HG03521 (cell line): ENCODE results near the gene KDM4E.
"Not testable (repeated sequence)": the region's sequence is repeated elsewhere in the genome, so short reads cannot be mapped to it uniquely, and the experiment has no call there.

Source experiments
- ATAC-seq: cut with Tn5 transposase; IDR thresholded peaks from one replicate; pipeline ENCODE4 v1.9.1; 2021; ENCODE audit warnings: mild to moderate bottlenecking, moderate library complexity; ENCODE audit not compliant: unreplicated experiment

The KDM4E gene

DNA sequence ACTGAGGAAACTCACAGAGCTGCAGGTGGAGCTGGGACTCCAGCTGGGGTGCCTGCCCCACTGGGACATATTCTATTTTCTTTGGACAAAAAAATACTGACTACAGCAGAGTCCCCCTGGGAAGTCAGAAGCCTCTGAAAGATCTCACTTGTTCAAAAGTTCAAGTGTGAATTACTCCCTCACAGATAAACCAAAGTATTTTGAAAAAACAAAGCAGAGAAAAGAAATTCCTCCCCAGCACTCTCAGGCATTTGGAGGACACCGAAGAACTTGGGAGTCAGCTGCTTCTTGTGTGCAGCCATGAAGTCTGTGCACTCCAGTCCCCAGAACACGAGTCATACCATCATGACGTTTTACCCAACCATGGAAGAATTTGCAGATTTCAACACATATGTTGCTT lies 24.1 kb downstream of the KDM4E start, which contains the start of gene KDM4F:
TSS of gene KDM4F (plus strand) at position 301 of the 400 bp plus-strand sequence.
- ATAC-seq: not testable (repeated sequence)

DNA sequence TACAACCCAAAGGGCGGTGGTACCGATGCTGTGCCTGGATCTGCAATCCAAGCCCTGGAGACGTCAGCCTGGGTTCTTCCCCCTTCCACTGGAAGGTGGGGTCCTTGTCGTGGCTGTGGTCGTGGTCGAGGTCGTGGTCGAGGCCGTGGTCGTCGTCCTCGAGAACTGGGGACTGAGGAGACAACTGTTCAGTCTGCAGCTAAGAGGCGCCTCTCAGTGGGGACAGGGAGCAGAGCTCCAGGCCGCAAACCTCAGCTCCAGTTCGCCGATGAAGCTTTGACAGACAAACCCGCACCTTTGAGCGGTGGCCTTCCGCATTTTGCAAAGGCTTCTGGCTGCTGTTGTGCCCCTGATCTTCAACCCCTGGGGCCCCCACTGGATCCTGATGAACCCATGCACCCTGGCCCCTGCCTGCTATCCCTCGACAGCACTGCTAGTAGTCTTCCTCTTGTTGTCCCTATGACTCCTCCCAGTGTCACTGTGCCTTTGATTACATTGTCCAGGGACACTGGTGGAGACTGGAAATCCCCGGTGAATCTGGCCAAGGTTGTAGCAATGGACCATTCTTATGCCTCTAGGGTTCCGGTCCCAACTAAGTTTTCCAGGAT lies 25.6 kb downstream of the KDM4E start:
- no peak for ATAC-seq

GRCh38 chr11:95054356-95054755 lies 29.3 kb downstream of the KDM4E start:
- no peak for ATAC-seq

DNA sequence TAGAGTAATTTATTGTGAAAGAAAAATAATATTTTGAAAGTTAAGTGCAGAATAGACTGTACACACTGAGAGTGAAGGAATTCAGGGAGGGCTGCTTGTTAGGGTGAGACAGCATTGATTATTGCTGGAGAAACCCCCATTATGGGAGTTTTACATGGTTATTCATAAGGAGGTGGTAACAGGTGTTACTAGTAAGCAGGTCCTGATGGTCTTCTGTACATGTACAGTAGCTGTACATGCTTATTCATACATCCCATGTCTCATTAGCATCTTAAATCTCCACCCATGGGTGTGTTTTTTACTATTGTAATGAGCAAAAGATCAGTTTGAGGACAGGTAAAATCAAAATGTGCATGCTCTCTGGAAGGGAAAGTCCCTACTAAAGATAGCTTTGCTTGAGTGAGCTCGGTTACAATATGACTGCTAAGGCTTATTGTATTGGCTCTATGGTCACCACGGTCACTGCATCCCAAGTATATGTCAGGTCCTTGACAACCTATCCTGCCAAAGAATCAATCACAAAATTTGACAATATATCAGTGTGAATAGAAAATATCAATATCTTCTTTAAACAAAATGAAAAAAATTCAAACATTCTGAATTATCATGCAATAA lies 30.3 kb downstream of the KDM4E start:
- ATAC-seq: peak; percentile 86

- no peak for ATAC-seq
Observed at GRCh38 chr11:95057959-95058358, 32.9 kb downstream of the KDM4E start.

DNA sequence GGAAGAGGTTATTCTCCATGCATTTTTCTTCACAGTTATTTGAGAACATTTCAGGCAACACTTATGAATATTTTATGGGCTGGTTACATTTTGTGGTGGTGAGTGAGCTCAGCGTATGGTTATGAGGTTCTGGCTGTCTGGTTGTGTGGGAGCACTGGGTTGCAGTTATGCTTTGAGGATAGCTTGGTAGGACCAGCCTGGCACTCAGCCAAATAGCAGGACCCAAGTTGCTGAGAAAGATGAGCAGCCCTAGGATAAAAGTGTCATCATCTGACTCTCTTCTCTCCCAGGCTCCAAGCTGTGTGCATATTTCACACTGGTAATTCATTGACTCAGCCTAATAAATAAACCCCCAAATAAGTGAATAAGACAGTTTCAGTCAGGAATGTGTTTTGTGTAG lies 33.6 kb downstream of the KDM4E start:
- ATAC-seq: no peak

DNA sequence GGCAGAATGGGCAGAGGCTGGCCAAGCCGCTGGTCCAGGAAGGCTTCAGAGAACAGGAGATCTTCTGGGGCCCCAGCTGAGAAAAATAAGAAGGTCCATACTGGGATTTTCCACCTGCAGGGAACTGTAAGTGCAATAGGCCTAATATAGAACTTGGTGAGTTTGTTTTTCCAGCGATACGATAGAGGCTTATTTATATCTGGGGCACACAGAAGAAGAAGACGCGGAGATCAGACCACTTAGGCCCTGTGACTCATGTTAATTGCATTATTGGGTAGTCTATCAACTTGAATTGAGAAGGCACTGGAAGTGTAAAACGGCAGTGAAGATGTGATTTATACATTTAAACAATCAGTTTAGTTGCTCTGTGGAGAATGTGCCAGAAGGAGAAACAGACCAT lies 34.0 kb downstream of the KDM4E start:
- no peak for ATAC-seq

- no peak for ATAC-seq
Observed at GRCh38 chr11:95065336-95065735, 40.3 kb downstream of the KDM4E start.

GRCh38 chr11:95066716-95067038 lies 41.6 kb downstream of the KDM4E start, which contains the start of gene SRSF8:
TSS of gene SRSF8 (plus strand) at chr11:95066919. CDS start at chr11:95067227, 308 bp downstream.
- ATAC-seq: peak; percentile 27

DNA sequence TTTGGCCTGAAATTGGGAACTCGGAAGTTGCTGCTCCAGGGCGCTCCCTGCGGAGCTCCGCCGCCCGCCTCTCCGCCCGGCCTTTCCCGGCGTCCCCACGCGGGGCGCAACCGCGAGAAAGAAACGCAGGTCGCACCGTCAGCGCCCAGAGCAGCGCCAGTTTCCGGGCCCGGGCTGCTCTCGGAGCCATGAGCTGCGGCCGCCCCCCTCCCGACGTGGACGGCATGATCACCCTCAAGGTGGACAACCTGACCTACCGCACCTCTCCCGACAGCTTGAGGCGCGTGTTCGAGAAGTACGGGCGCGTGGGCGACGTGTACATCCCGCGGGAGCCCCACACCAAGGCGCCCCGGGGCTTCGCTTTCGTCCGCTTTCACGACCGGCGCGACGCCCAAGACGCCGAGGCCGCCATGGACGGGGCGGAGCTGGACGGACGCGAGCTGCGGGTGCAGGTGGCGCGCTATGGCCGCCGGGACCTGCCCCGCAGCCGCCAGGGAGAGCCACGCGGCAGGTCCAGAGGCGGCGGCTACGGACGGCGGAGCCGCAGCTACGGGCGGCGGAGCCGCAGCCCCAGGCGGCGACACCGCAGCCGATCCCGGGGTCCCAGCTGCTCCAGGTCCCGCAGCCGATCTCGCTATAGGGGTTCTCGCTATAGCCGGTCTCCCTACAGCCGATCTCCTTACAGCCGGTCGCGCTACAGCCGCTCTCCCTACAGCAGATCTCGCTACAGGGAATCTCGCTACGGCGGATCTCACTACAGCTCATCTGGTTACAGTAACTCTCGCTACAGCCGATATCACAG lies 42.2 kb downstream of the KDM4E start:
- ATAC-seq: peak; percentile 54

DNA sequence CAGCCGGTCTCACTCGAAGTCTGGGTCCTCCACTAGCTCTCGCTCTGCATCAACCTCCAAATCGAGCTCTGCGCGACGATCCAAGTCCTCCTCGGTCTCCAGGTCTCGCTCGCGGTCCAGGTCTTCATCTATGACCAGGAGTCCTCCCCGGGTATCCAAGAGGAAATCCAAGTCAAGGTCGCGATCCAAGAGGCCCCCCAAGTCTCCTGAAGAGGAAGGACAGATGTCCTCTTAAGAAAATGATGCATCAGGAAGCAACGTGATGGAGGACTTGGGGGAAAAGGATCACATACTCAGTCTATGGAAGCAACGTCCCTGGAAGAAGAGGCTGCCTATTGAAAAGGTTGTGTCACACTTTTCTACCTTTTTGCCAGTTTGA lies 42.8 kb downstream of the KDM4E start:
- no peak for ATAC-seq

GRCh38 chr11:95068549-95068948 lies 43.5 kb downstream of the KDM4E start:
- peak; percentile 59 for ATAC-seq

GRCh38 chr11:95070471-95070870 lies 45.4 kb downstream of the KDM4E start:
- no peak for ATAC-seq

DNA sequence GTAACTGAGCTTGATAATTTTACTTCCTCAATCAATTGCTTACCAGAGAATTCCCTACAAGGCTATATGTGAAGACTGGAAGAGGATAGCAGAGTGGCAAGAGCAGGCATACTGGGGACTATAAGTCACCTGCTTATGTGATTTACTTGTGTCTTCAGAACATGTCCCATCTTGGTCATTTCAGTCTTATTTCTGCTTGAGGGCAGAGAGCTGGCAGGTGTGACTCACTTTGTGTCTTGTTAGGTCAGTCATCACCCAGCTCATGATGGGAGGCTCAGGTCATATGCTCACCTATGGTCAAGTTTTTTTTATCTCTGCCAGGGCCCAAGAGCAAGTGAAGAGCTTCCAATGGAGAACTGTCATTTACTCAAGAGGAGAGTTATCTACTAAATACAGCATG lies 47.9 kb downstream of the KDM4E start:
- ATAC-seq: no peak

DNA sequence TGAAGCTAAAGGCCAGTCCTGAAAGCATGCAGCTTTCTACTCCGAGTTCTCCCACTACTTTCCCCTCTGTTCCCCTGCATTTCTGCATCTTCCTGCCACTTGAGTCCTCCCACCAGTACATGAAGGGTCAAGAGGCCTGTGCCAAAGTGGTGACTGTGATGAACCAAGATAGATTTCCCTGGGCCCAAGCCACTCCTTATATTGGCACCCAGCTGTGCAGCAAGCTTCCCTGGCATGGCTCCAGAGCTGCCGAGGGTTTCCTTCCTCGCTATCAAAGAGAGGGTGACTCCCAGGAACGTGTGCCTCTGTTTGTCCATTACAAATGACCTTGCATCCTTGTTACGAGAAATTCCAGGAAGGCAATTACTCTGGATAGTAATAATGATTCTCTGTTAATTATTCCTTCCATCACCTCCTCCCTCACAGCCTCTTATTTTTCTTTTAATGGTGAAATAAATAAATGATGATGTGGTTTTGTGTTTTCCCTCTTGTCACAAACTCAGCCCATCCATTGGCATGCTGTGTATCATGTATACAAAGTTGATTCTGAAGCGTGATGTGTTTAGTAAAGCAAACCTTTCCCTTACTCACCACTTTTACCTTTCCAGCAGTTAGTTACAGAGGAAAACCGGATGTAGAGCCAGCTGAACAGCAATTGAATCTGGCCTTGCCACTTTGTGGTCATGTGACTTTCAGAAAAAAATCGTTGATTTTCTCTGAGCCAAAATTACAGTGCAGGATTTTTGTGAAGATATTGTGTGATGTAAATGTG lies 49.9 kb downstream of the KDM4E start:
- ATAC-seq: no peak

GRCh38 chr11:95076416-95076815 lies 51.4 kb downstream of the KDM4E start:
- peak; percentile 61 for ATAC-seq

- no peak for ATAC-seq
Observed at GRCh38 chr11:95076981-95077380, 51.9 kb downstream of the KDM4E start.
